ENCODE data around the gene FMNL3. TPM values are rescaled to one million over a fixed set of nuclear protein-coding genes. Genes with fewer than 3 reads are reported as not detected.
A peak's percentile ranks its signal among the peaks of the same experiment; 100 is the strongest.

The FMNL3 gene
- total and polyA plus RNA-seq, 2 of the 8 experiments (the other 6 are each of a cell fraction or from before 2014, with no cell fraction given): 8.6 to 29.0 TPM

- Histone ChIP-seq H2BK20ac (ENCODE audit: low read length) (no peak overlapping the region), H3K9me3 (ENCODE audit: insufficient read depth in 2 of 2, low read depth in 1 of 2, low read length in 1 of 2) (no peaks in the 10 kb centered on the region), H4K8ac (ENCODE audit: extremely low read depth, insufficient read depth, low read length) (no peak overlapping the region), H3K56ac (replicated peaks; ENCODE audit: insufficient read length, low read depth, low read length) (no peak overlapping the region), H2BK5ac (ENCODE audit: low read depth, low read length) (peak overlapping the region; percentile 37; the same call in 1 of the 2 replicates), H4K20me1 (replicated peaks in 1 of 2; ENCODE audit: control insufficient read depth in 1 of 2, insufficient read depth in 2 of 2, low read length in 2 of 2) (peaks cover 0 to 5% of the 10 kb centered on the region in 2 experiments), H4K5ac (ENCODE audit: insufficient read length, low read depth, low read length) (no peak overlapping the region), H3K79me2 (ENCODE audit: control insufficient read depth in 1 of 2, insufficient read depth in 2 of 2, low read length in 2 of 2) (peaks cover 0 to 28% of the 10 kb centered on the region in 2 experiments; a peak in 1 of 4 replicates), H3K27me3 (replicated peaks in 1 of 4; ENCODE audit: control insufficient read depth in 3 of 4, extremely low read depth in 1 of 4, insufficient read depth in 3 of 4, low read length in 3 of 4) (no peaks in the 10 kb centered on the region), H3K4me1 (replicated peaks in 1 of 4; ENCODE audit: control insufficient read depth in 3 of 4, insufficient read depth in 4 of 4, low read length in 3 of 4) (peaks cover 3 to 7% (median 6%) of the 10 kb centered on the region in 4 experiments), H2BK120ac (replicated peaks; ENCODE audit: low read depth, low read length) (no peak overlapping the region), H2AFZ (ENCODE audit: low read length) (no peak overlapping the region), H2BK12ac (ENCODE audit: low read depth, low read length) (no peak overlapping the region; the same call in 1 of the 2 replicates), H3K23me2 (ENCODE audit: low read depth, low read length) (no peaks in the 10 kb centered on the region), H3K18ac (ENCODE audit: extremely low read depth, low read length) (no peak overlapping the region), H3K9ac (replicated peaks in 1 of 4; ENCODE audit: extremely low read depth in 1 of 4, low read depth in 3 of 4, low read length in 3 of 4) (no peak overlapping the region), H4K91ac (replicated peaks; ENCODE audit: insufficient read length, low read length) (no peak overlapping the region), H3K4me3 (ENCODE audit: extremely low read depth in 1 of 4, insufficient read depth in 2 of 4, low read depth in 3 of 4, low read length in 4 of 4) (no peak overlapping the region), H3K14ac (ENCODE audit: insufficient read length) (no peak overlapping the region), H3K27ac (ENCODE audit: low read depth, low read length) (no peak overlapping the region), H3K23ac (ENCODE audit: insufficient read length) (no peak overlapping the region), H3K4me2 (ENCODE audit: insufficient read depth in 1 of 2, low read depth in 2 of 2, low read length in 2 of 2) (peak overlapping the region in 1 of 2 experiments; percentile 24; a peak in 1 of 4 replicates), H3K36me3 (ENCODE audit: control insufficient read depth in 2 of 4, insufficient read depth in 4 of 4, low read length in 3 of 4) (no peaks in the 10 kb centered on the region), H3K4ac (replicated peaks; ENCODE audit: insufficient read length, low read depth, low read length) (no peak overlapping the region), H2AK5ac (ENCODE audit: low read depth, low read length) (no peak overlapping the region), H2BK15ac (ENCODE audit: low read length) (0 out of 2 replicates have a peak overlapping the region, but pooled peaks have one; percentile 76), H3K79me1 (ENCODE audit: low read depth, low read length) (peaks cover 4% of the 10 kb centered on the region; the same call in 1 of the 2 replicates)
- ChIA-PET CTCF (ENCODE audit: partially characterized antibody) (interaction anchor here (0.6 to 4.7 kb wide), 21 partner anchors 9 to 317 kb away, joined by 3 to 38 read pairs (median 6); no protein-coding TSS in a partner anchor), POLR2A (ENCODE audit: partially characterized antibody) (interaction anchor here (1.2 to 4.4 kb wide), 9 partner anchors 10 to 67 kb away, joined by 3 to 36 read pairs (median 14); partner anchors contain the start of gene TMBIM6)
- FAIRE-seq (no peak), DNase-seq (ENCODE audit: low read depth in 1 of 2, low spot score in 2 of 2) (no peak)
- 90% methylated on average over 4 of the region's 4 CpGs; no CpG with 5 or more reads in 1 of the 2 experiments for WGBS, 2 experiments (ENCODE audit: extremely low coverage in 1 of 2, insufficient coverage in 1 of 2, insufficient read length in 1 of 2, insufficient replicate concordance in 2 of 2, low coverage in 1 of 2, low lambda C conversion rate in 2 of 2, missing lambda C conversion rate in 1 of 2)
- TF ChIP-seq EZH2 (IDR thresholded peaks at IDR 0.05; ENCODE audit: low read depth, low read length, severe bottlenecking): no peak
- no peak for TF ChIP-seq GTF2F1 (IDR thresholded peaks at IDR 0.05; ENCODE audit: borderline replicate concordance, low read depth, low read length)
- no peak for TF ChIP-seq KDM4A (IDR thresholded peaks at IDR 0.05; ENCODE audit: low read depth, low read length, severe bottlenecking)
- no peak for TF ChIP-seq JUN (IDR thresholded peaks at IDR 0.05; ENCODE audit: low read depth, low read length)
- TF ChIP-seq HDAC2 (IDR thresholded peaks at IDR 0.05; ENCODE audit: borderline replicate concordance in 1 of 2, low read depth in 2 of 2, low read length in 2 of 2): no peak
- no peak for TF ChIP-seq USF2 (IDR thresholded peaks at IDR 0.05; ENCODE audit: low read length)
- no peak for TF ChIP-seq SP2 (IDR thresholded peaks at IDR 0.05; ENCODE audit: low read length)
- no peak for TF ChIP-seq FOSL1 (IDR thresholded peaks at IDR 0.05; ENCODE audit: insufficient read depth, low read depth, low read length)
- TF ChIP-seq SRF (IDR thresholded peaks at IDR 0.05; ENCODE audit: low read depth, low read length): no peak
Observed at GRCh38 chr12:49674318-49674981, 32.8 kb downstream of the FMNL3 start.

Data from H1 (cell line).